Measurements from ENCODE around the gene LMNTD1. TPM values are rescaled to one million over a fixed set of nuclear protein-coding genes. Genes with fewer than 3 reads are reported as not detected.

The LMNTD1 gene
- total and polyA plus RNA-seq, 8 donors = 0.35 to 2.1 (median 1.7) TPM; not detected in 1

DNA sequence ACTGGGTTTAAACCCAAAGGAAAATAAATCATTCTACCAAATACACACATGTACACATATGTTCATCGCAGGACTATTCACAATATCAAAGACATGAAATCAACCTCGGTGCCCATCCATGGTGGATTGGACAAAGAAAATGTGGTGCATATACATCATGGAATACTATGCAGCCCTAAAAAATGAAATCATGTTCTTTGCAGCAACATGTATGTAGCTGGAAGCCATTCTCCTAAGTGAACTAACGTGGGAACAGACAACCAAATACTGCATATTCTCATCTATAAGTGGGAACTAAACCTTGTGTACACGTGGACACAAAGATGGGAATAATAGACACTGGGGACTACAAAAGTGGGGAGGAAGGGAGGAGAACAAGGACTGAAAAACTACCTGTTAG lies 96.6 kb downstream of the LMNTD1 start:
- H3K27me3 ChIP-seq = no peaks in the 10 kb centered on the region
- intact Hi-C loops (cut with DNase I) = no loop called here
- no peaks in the 10 kb centered on the region for H3K4me1 ChIP-seq
- DNase-seq (no peak), ATAC-seq (no peak)
- H3K27ac ChIP-seq = no peak overlapping the region
- TF ChIP-seq, protein P1, sequence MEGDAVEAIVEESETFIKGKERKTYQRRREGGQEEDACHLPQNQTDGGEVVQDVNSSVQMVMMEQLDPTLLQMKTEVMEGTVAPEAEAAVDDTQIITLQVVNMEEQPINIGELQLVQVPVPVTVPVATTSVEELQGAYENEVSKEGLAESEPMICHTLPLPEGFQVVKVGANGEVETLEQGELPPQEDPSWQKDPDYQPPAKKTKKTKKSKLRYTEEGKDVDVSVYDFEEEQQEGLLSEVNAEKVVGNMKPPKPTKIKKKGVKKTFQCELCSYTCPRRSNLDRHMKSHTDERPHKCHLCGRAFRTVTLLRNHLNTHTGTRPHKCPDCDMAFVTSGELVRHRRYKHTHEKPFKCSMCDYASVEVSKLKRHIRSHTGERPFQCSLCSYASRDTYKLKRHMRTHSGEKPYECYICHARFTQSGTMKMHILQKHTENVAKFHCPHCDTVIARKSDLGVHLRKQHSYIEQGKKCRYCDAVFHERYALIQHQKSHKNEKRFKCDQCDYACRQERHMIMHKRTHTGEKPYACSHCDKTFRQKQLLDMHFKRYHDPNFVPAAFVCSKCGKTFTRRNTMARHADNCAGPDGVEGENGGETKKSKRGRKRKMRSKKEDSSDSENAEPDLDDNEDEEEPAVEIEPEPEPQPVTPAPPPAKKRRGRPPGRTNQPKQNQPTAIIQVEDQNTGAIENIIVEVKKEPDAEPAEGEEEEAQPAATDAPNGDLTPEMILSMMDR (IDR thresholded peaks at IDR 0.05) = no peak
- no peak overlapping the region for H3K4me3 ChIP-seq
- no peaks in the 10 kb centered on the region for H3K9me3 ChIP-seq
- no peaks in the 10 kb centered on the region for H3K36me3 ChIP-seq

DNA sequence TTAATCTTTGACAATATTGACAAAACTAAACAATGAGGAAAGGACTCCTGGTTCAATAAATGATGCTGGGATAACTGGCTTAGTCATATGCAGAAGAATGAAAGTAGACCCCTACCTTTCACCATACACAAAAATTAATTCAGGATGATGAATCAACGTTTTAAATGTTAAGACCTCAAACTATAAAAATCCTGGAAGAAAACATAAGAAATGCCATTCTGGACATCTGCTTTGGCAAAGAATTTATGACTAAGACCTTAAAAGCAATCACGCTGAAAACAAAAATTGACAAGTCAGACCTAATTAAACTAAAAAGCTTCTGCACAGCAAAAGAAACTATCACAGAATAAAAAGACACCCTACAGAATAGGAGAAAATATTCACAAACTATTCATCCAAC lies 97.4 kb downstream of the LMNTD1 start:
- Histone ChIP-seq H3K27me3 (no peaks in the 10 kb centered on the region), H3K27ac (no peak overlapping the region), H3K4me3 (no peak overlapping the region), H3K4me1 (no peaks in the 10 kb centered on the region), H3K9me3 (no peaks in the 10 kb centered on the region), H3K36me3 (no peaks in the 10 kb centered on the region)
- no peak for DNase-seq
- intact Hi-C loops (cut with DNase I) = no loop called here
- TF ChIP-seq, protein P1 (IDR thresholded peaks at IDR 0.05) = no peak
- ATAC-seq = no peak

DNA sequence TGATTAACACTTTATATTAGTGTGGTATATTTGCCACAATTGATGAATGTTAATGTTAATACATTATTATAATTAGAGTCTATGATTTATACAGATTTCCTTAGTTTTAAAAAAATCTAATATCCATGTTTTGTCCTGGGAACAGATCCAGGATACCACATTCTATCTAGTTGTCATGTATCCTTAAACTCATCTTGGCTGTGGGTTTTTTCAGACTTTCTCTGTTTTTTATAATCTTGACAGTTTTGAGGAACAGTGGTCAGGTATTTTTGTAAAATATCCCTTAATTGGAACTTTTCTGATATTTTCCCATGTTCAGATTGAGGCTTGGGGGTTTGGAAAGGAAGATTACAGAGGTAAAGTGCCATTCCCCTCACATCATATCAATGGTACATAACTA lies 104.1 kb downstream of the LMNTD1 start:
- Histone ChIP-seq H3K4me1 (no peaks in the 10 kb centered on the region), H3K36me3 (no peaks in the 10 kb centered on the region), H3K4me3 (no peak overlapping the region), H3K27me3 (no peaks in the 10 kb centered on the region), H3K9me3 (no peaks in the 10 kb centered on the region), H3K27ac (no peak overlapping the region)
- no peak for ATAC-seq
- intact Hi-C loops (cut with DNase I) = no loop called here
- DNase-seq = no peak
- TF ChIP-seq, protein P1 (IDR thresholded peaks at IDR 0.05) = no peak

DNA sequence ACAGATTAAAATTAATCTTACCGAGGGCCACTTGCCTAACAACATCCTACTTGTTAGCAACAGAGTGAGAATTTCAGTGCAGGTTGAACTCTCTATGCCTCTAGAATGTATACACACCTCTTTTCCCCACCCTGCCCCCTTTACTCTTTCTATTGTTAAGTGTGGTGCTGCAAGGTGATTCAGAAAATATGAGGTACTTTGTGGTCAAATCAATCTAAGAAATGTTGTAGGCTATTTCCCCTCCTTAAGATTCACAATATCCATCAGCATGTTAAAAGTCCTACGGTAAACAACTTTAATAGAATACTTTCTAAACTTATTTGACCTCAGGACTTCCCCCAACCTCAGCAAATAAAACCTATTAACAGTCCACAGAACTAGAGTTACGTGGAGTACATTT lies 106.0 kb downstream of the LMNTD1 start:
- H3K4me1 ChIP-seq = no peaks in the 10 kb centered on the region
- no peaks in the 10 kb centered on the region for H3K36me3 ChIP-seq
- H3K27ac ChIP-seq = no peak overlapping the region
- no peak for ATAC-seq
- intact Hi-C loops (cut with DNase I) = no loop called here
- H3K27me3 ChIP-seq = no peaks in the 10 kb centered on the region
- DNase-seq = no peak
- TF ChIP-seq, protein P1 (IDR thresholded peaks at IDR 0.05) = no peak
- no peaks in the 10 kb centered on the region for H3K9me3 ChIP-seq
- no peak overlapping the region for H3K4me3 ChIP-seq

DNA sequence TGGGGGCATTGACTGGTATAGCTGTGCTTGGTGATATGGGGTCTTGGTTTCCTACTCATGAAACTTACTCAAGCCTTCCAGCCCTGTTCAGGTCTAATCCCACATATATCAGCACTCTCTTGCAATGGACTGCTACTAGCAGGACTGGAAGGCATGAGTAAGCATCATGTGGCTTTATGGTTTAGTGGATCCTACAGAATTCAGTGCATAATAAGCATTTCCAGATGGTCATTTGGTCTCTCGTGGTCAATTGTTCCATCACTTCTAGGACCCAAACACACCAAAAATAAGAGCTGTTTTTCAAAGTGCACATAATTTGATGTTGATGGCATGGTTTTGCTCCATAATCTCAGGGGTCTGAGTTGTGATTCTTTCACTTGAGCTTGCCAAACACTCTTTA lies 114.4 kb downstream of the LMNTD1 start:
- ATAC-seq = no peak
- Histone ChIP-seq H3K36me3 (no peaks in the 10 kb centered on the region), H3K9me3 (no peaks in the 10 kb centered on the region), H3K4me1 (peaks cover 0 to 4% of the 10 kb centered on the region in 2 donors), H3K4me3 (no peak overlapping the region), H3K27ac (no peak overlapping the region), H3K27me3 (no peaks in the 10 kb centered on the region)
- TF ChIP-seq, protein P1 (IDR thresholded peaks at IDR 0.05) = no peak
- intact Hi-C loops (cut with DNase I) = no loop called here
- DNase-seq = no peak

Data from left lung (tissue), 10 donors.